NB4 (cell line): ENCODE measurements around the gene CKAP5.
"Not testable (repeated sequence)": the region's sequence is repeated elsewhere in the genome, so short reads cannot be mapped to it uniquely, and the experiment has no call there.

Experiments used
- CTCF ChIP-seq: IDR thresholded peaks from one replicate; pipeline ENCODE4 v1.5.1; 2012; ENCODE audit warnings: low read depth, low read length
- MAX ChIP-seq: IDR thresholded peaks from 2 replicates; pipeline ENCODE4 v1.6.1; 2011; ENCODE audit warnings: low read depth, low read length
- POLR2A ChIP-seq: IDR thresholded peaks from 2 replicates; pipeline ENCODE4 v1.6.1; 2011; ENCODE audit warnings: mild to moderate bottlenecking; ENCODE audit not compliant: insufficient read length; ENCODE audit errors: extremely low read depth

GRCh38 chr11:46799725-46800124, 46.4 kb downstream of the CKAP5 start:
- TF ChIP-seq CTCF, POLR2A, MAX: not testable (repeated sequence)
